Activated CD4-positive, CD25-positive, alpha-beta regulatory T cell treated with anti-CD3 and anti-CD28 coated beads, Interleukin-2, amount 50 U/mL, for 72 hours (primary cell): ENCODE measurements around the gene FBXO10.
"Not testable (repeated sequence)": the region's sequence is repeated elsewhere in the genome, so short reads cannot be mapped to it uniquely, and the experiment has no call there.

Experiments used
- DNase-seq: peaks from one replicate; pipeline ENCODE4 v3.0.0; 2021

Gene FBXO10, protein sequence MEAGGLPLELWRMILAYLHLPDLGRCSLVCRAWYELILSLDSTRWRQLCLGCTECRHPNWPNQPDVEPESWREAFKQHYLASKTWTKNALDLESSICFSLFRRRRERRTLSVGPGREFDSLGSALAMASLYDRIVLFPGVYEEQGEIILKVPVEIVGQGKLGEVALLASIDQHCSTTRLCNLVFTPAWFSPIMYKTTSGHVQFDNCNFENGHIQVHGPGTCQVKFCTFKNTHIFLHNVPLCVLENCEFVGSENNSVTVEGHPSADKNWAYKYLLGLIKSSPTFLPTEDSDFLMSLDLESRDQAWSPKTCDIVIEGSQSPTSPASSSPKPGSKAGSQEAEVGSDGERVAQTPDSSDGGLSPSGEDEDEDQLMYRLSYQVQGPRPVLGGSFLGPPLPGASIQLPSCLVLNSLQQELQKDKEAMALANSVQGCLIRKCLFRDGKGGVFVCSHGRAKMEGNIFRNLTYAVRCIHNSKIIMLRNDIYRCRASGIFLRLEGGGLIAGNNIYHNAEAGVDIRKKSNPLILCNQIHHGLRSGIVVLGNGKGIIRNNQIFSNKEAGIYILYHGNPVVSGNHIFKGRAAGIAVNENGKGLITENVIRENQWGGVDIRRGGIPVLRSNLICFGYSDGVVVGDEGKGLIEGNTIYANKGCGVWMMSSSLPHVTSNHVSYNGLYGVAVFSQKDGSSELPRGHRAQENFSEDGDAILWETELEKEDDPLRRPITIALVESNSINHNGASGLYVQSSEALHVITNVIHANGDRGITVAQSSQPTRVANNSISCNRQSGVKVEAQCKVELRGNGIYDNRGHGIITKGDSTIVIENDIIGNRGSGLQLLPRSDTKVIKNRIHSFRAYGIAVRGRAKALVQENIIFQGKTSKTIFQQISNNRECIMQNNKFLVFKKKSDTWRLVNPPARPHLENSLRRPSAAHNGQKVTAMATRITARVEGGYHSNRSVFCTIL

DNA sequence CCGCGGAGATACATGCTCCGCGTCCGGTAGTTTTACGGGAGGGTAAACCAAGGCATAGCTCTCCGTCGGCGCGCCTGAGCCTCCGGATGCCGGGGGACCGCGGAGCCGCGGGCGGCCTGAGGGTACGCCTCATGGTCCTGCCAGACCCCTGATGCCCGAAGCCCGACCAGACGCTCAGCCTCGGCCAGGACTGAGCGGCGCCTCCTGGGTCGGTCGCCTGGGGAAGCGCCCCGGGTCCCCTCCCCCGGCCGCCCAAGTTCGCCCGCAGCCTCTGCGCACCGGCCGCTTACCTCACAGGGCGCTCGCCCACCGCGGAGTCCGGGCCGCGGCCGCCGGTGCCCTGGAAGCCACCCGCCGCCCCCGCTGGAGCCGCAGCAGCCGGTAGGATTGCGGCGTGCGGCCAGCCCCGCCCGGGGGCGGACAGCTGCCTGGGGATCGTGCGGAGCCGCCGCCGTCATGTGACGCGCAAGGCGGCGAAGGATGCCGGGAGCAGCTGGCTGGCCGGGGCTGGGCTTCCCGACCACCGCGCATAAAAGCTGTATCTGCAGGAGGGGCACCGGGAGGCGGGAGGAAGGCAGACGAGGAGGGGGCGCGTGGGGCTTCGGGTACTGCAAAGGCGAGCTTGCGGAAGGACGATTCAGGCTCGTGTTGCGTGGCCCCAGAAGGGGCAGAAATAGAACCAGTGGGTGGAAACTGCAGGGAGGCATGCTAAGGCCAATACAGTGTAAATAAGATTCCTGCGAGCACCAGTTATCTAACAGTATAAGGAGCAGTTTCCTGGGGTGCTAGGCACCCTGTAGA lies at the start of gene FBXO10:
Gene FBXO10 (minus strand): TSS at position 460 of the 801 bp plus-strand sequence. CDS start 34,612 bp downstream, outside the sequence.
- peak; percentile 53 for DNase-seq

DNA sequence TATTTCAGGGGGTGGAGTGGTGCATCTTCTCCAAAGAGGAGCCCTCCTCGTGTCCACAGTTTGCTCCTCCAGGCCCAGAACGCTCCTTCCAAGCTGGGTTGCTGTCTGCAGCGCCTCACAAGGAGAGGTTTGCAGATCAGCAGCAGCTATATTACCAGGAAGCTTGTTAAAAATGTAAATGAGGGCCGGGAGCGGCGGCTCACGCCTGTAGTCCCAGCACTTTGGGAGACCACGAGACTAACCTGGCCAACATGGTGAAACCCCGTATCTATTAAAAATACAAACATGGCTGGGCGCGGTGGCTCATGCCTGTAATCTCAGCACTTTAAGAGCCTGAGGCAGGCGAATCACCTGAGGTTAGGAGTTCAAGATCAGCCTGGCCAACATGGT lies 49.6 kb upstream of the FBXO10 start:
- DNase-seq, result no peak

DNA sequence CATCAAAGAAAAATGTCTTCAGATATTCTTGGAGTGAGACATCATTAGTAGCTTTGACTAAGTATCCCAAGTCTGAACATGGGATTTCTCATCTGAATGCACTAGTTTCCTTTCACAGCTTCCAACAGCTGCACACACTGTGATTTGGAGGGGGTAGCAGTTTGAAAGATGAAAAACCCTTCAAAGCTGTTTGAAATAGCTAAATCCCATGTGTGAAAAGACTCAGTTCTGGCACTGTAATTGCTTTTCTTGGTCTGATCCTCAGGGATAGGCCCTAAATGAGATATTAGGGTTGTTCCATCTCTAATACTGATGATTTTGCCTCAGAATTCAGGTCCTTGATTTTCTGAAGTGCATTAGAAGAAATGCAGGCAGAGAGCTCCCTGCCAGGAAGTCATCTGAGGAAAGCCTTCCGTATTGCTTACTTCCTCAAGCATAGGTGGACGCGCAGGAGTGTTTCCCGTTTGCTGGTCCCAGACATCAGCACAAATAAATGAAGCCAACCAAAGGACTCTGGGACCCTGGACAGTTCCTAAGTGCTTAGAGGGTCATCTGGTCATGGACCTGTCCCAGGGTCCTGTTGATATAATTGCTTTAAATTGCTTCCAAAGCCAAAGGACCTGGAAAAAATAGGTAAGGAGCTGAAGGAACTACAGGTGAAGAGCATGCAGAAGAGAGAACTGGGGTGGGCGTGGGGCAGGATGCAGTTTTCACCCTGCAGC lies 49.0 kb upstream of the FBXO10 start:
- DNase-seq, result no peak

DNA sequence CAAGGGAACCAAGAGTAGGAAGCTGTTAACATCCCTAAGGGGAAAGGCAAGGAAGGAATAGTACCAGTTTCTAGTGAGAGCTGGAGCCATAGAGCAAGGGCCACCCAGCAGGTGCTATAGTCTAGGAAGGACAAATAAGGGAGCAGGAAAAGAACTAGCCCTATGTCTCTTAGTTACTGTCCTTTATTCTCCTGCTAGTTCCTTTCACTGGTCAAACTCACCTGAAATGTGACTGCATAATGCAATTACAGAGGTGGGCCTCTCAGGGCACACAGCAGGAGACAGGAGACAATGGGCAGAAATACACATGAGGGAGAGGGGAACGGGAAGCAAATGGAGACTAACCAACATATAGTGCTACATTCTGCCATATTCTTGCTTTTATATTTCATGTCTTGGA lies 47.9 kb upstream of the FBXO10 start:
- no peak for DNase-seq

DNA sequence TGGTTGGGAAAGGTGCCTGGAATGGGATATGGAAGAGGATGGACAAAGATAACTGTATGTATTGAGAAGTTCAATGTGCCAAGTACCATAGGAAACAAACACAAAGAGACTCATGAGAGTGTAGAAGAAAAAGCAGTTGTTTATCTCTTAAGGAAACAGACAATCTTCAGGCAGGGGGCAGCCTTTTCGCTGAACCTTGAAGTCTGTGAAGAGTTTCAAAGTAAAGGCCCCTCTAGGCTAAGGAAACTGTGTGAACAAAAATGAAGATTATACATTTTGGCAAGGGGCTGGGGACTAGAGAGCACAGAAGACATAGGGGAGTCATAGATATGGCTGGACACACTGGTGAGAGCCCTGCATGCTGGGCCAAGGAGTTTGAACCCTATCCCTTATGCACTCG lies 47.1 kb upstream of the FBXO10 start:
- no peak for DNase-seq

DNA sequence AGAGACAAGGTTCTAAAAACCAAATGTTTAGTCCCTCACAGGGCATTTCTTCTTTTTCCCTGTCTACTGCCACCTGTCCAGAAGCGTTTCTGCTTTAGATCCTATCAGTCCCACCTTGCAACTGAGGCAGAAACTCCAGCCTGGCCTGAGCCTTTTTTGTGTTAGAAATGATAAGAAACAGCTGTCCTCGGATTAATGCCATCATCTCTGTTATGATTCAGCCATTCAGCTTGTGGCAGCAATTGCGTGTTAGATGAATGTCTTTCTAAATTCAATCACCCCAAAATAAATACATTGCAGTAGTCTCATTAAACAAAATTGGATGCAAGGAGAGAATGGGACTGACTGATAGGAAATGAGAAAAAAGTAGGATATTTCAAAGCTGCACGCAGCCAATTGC lies 46.3 kb upstream of the FBXO10 start:
- no peak for DNase-seq

DNA sequence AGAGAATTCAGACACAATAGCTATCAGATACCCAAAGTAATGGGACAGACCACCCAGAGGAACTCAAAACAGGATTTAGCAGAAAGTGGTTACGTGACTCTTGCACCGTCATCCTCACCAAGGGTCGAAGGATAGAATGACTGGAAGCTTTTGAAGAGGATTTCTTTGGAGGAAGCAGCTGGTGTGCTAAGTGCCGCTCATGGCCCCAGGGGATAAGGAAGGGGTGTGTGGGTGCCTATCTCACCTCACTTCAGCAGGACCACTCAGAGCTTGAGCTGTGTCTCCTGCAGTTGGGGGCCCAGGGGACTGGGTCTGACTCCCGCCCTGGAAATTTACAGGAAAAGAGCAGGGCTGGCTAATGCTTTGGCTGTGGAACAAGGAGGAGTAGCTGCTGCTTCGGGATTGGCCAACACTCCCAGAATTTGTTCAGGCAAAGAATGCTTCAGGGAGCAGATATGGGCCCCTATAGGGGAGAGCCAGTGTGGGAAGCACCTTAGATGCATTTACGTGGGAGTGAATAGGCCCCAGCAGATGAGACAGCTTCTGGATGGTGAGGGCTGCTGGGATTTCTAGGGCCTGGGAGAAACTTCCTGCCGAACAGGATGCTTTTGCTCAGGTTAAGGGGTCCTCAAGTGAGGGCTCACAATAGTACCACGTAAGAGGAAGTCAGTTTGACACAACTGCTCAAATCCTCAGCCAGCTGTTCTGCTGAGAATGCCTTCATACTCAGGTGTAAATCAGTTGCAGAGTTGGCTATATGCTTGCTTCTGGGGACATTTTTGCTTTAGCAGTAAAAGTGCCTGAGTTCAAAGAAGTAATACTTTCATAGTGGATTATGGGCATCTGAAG lies 45.3 kb upstream of the FBXO10 start:
- no peak for DNase-seq

DNA sequence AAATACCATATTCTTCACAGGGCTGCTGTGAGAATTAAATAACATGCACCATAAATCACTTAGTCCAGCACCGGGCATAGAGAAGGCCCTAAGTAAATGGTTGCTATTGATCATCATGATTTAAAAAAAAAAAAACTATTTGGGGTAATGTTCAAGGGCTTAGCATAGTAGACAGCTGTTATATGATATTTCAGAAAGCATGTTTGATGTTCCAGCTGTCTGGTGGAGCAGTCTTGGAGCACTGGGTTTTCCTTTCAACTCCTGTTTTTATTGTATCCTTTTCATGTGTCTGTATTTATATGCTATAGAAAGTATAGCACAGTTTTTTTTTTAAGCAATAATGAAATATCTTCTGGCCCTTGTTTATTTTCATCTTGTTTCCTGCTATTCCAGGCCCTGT lies 44.2 kb upstream of the FBXO10 start:
- DNase-seq, result no peak

DNA sequence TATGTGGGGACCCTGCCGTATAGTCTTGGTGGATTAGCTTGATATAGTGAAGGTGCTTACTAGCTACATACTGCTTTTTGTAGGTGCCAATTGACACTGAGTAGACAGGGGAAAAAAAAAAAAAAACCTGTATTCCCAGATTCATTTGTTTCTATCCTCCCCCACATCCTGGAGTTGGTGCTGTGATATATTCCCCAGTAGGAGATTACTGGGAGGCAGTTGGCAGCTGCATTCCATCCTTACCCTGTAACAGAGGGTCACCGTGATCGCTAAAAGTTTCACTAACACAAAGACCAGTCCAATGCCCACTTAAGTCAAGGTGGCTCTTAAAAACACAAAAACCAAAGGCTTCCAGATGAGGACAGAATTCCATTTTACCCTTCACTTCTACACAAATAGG lies 43.6 kb upstream of the FBXO10 start:
- DNase-seq, result no peak

DNA sequence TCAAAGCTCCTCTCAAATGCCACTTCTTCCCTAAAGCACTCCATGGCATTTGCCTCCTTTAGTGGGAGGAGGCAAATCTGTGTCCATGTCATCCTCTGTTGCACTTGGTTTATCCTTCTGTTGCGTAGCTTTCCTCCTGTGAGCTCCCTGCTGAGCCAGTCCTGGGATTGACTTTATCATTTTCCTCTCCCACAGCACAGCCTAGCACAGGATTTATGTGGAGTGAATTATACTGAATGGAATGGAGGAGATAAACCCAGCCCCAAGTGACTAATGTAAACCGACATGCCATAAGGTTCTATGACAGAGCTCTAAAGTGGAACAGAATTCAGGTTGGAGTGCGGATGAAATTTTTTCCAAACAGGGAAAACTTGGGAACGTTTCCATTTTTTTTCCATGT lies 42.6 kb upstream of the FBXO10 start:
- no peak for DNase-seq

DNA sequence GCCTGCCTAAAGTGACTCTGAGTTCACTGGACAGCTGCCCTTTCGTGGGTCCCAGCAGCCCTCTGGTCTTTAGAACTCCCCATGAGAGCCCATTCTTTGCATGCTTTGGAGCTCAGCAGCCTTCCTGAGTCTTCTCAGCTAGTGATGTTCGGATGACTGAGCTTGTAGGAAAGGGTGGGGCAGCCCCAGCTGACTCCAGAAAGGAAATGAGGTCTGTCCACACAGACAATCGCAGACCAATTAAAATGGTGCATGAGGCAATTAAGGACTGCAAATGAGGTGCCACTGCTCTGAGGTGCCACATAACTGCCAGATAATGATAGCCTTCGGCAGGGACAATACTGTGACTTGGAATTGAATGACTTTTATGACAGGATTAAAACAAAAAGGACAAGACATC lies 41.7 kb upstream of the FBXO10 start:
- DNase-seq, result no peak

DNA sequence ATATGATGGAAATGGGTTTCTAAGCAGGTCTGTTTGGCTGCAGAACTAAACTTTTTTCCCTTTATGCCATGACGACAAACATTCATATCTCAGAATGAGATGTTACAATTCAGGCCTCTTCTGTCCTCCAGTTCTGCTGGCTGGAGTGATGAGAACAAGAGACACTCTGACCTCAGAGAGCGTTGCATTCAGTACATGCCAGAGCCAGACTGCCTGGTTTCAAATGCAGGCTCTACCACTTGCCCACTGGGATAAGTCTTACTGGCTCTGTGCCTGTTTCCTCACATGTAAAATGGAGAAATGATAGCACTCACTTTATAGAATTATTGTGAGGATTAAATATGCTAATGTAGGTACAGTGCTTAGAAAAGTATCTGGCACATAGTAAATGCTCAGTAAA lies 41.0 kb upstream of the FBXO10 start:
- DNase-seq, result no peak

DNA sequence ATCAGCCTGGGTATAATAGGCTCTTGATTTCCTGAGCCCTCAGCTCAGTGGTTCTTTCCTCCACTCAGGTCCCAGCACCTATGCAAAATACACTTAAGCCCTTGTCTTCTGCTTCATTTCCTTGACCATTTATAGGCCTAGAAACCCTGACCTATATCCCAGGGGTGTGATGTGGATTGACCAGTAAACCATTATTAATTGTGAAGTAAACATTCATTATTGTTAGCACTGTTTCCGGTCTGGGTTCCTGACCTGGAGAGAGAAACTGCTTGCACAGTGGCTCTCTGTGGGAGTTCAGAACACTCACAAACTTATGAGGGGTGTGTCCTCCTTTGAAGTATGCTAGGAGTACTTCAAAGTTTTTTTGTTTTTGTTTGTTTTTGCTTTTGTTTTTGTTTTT lies 35.8 kb upstream of the FBXO10 start:
- DNase-seq, result no peak

DNA sequence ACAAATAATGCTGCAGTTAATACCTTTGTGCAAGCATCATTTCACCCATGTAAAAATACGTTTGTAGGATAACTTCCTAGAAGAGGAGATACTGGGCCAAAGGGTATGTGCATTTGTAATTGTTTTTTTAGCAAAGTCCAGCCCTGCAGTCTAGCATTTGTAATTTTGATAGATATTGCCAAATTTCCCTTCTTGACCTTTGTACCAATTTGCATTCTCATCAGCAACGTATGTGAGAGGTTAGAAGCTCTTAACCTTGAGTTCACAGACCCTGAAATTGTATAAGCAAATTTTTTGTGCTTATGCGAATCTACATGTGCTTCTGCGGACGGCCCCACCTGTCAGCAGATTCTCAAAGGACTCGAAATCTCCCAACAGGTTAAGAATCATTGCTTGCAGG lies 34.8 kb upstream of the FBXO10 start:
- DNase-seq, result no peak

DNA sequence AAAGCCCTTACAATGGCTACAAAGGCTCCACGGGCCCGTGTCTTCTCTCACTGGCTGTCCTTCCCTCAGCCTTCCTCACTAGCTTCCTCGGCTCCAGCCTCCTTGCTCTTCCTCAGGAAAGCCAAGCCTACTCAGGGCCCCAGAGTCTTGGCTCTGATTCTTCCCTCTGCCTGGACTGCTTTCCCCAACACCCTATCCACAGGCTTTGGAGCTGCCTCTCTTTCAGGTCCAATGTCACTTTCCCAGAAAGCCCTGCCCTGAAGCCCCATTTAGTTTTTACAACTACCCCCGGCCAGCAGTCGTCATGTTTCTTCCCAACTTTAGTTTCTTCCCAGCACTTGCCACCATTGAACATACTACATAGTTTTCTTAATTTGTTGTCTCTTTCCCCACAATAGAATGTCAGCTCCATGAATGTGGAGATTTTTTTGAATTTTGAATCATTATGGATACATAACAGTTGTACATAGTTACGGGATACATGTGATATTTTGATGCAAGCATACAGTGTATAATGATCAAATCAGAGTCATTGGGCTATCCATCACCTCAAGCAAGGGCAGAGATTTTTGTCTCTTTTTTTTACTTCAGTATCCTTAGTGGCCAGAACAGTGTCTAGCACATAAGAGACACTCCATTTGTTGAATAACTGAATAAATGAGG lies 33.7 kb upstream of the FBXO10 start:
- no peak for DNase-seq

DNA sequence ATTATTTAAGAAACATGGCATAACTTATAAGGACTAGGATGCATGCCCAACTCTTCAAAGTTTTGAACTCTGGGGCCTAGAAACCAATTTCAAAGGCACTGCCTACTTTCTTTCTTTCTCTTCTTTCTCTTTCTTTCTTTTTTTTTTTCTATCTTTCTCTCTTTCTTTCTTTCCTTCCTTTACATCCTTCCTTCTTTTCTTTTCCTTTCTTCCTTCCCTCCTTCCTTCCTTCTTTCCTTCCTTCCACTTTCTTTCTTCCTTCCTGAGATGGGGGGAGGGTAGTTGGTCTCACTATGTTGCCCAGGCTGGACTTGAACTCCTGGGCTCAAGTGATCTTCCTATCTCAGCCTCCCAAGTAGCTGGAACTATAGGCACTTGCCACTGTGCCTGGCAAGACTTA lies 32.1 kb upstream of the FBXO10 start:
- DNase-seq, result no peak

DNA sequence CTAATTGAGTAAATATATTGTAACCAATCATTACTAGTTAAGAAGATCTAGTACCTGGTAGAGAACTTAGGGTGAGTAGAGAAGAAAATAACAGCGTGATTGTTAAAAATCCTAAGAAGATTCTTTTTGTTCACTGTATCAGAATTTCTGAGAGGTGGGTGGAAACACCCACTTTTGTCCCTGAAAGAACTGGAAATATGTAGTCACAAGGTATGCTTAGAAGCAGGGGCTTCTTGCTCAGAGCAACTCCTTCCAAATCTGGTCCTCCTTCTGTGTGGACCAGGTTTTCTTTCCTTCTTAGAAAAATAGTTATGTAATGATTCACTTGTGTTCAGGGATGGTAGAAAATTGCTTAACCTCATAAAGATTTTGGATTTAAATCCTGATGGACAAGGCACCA lies 28.1 kb upstream of the FBXO10 start:
- no peak for DNase-seq

DNA sequence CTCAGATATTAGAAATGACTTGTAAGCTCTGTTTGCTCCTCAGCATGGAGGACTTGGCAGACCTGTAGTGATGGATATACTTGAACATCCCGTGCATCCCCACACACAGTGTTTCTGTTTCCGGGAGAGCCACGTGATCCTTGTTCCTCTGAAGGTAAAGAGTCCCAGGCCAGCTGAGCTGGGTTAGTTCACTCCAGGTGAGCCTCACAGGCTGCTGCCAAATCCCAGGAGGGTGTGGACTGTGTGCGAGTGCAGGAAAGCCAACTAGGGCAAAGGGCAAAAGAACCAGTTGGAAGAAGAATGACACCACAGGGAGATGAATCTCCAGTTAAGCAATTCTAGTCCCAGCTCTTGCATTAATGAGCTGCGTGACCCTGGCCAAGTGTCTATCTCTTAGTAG lies 26.6 kb upstream of the FBXO10 start:
- no peak for DNase-seq

DNA sequence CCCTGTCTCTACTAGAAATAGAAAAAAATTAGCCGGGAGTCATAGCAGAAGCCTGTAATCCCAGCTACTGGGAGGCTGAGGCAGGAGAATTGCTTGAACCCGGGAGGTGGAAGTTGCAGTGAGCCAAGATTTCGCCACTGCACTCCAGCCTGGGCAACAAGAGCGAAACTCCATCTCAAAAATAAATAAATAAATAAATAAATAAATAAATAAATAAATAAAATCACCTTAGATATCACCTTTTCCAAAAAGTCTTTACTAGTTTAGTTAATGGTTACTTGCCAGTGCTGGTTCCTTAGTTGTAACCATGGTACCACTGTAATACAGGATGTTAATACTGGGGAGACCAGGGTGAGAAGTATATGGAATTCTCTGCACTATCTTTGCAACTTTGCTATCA lies 25.9 kb upstream of the FBXO10 start:
- not testable (repeated sequence) for DNase-seq

DNA sequence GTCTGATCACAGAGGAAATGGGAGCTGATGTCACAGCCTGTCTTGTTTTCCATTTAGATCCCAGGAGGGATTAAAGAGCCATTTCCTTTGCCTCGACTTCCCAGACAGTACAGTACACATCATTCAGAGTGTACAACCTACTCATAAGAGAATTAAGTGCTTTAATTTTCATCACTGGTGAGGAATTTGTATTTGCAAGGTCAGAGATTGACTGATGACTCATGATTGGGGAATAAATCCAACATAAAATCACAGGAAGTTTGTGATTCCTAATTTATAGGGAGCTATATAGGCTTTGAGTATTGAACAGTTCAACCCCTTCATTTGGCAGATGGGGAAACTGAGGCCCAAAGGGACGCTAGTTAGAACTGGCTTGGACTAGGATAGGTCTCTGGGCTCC lies 20.3 kb upstream of the FBXO10 start:
- DNase-seq, result no peak

DNA sequence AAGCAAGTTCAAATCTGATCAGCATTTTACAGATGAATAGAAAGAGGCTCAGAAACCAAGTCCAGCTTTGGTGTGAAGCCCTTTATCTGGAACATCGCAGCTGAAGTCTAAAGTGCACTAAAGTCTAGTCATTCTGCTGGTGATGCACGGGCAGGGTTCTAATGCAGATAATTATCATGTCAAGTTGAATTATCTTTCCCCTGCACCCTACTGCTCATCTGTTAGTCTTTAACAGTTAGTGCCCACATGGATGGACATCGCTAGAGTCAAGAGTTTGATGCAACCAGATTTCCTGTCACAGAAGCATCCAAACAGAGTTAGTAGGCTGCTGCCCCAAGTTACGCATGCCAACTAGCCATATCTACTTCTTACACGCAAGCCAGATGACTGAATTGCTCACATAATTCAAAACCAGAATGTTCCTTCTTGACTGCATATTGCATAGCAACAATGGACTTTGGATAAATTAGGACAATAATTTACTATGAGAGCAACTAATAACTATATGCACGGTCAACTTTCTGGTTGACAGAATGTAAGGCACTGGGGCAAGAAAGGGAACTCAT lies 17.8 kb upstream of the FBXO10 start:
- DNase-seq, result no peak
